HCT116 (cell line): ENCODE data around the gene ZNF554. TPM values are rescaled to one million over a fixed set of nuclear protein-coding genes. Genes with fewer than 3 reads are reported as not detected.

ENCODE experiments used
- ATAC-seq: fragments of 200-7000 bp; cut with Tn5 transposase; 2 replicates; pipeline ENCODE4 v1.9.1; 2020; ENCODE audit warnings: mild to moderate bottlenecking, moderate library complexity
- BruUV-seq: library from RNA; stranded (reverse); fragments of 400-500 nt; replicated peaks from 2 replicates; lab custom pipeline; 2021; lab: Mats Ljungman, UMichigan
- CTCF ChIA-PET: fragments of 300-600 bp; sonication (Branson Sonifier 250); formaldehyde crosslinking; loops from one replicate; lab custom pipeline; 2021; ENCODE audit warnings: antibody characterized with exemption; lab: Charles Lee
- POLR2A ChIA-PET: fragments of 300-600, 350-600 bp; sonication (Branson Sonifier 250); formaldehyde crosslinking; loops from one replicate; lab custom pipeline; 2021; ENCODE audit warnings: antibody characterized with exemption; lab: Charles Lee
- RAD21 ChIA-PET, 2 experiments: fragments of 300-600 bp; sonication (Branson Sonifier 250); formaldehyde crosslinking; loops; one replicate each; lab custom pipeline; 2023; ENCODE audit warnings: low total read pairs in 2 of 2; ENCODE audit not compliant: uncharacterized antibody in 2 of 2, unreplicated experiment in 2 of 2, low non-redundant PET in 1 of 2; lab: Charles Lee
- DNase-seq: peaks from one replicate; pipeline ENCODE4 v3.0.0-alpha.2; 2010; ENCODE audit warnings: low read depth, low spot score
- H2AFZ ChIP-seq: fragments of 200-600 bp; shearing (Covaris generic), sonication (generic); 2 replicates; pipeline ENCODE4 v1.6.1; 2017; ENCODE audit warnings: low read depth, mixed run types, mixed read lengths, antibody characterized with exemption, low read length; ENCODE audit not compliant: poor library complexity, severe bottlenecking
- H3K27ac ChIP-seq: 2 replicates; pipeline ENCODE4 v1.5.1; 2012; ENCODE audit warnings: low read depth, low read length
- H3K27me3 ChIP-seq: fragments of 200-600 bp; sonication (generic); 2 replicates; pipeline ENCODE4 v1.6.1; 2016; ENCODE audit warnings: mixed run types, low read length, mixed read lengths; ENCODE audit not compliant: insufficient read depth
- H3K36me3 ChIP-seq, 2 experiments: fragments of 200-500 bp in 1 of 2; fragments of 200-600 bp in 1 of 2; sonication (Bioruptor generic) in 1 of 2; sonication (generic) in 1 of 2; 2 replicates each; pipeline versions ENCODE4 v1.5.1 to v1.6.1; 2014 to 2016; ENCODE audit warnings: low read length in 2 of 2, inconsistent platforms in 1 of 2, mixed read lengths in 1 of 2, mixed run types in 1 of 2; ENCODE audit not compliant: insufficient read depth in 2 of 2, control insufficient read depth in 1 of 2
- H3K4me1 ChIP-seq, 2 experiments: fragments of 200-600 bp in 1 of 2; sonication (generic) in 1 of 2; 2 replicates each; pipeline versions ENCODE4 v1.5.1 to v1.6.1; 2012 to 2017; ENCODE audit warnings: low read length in 2 of 2, inconsistent platforms in 1 of 2, mild to moderate bottlenecking in 1 of 2, mixed read lengths in 1 of 2, mixed run types in 1 of 2, moderate library complexity in 1 of 2; ENCODE audit not compliant: insufficient read depth in 2 of 2, control insufficient read depth in 1 of 2
- H3K4me2 ChIP-seq: fragments of 200-600 bp; sonication (generic); 2 replicates; pipeline ENCODE4 v1.6.1; 2017; ENCODE audit warnings: mixed run types, low read length, mixed read lengths
- H3K4me3 ChIP-seq, 2 experiments: fragments of 200-600 bp in 1 of 2; sonication (generic) in 1 of 2; replicated peaks in 1 of 2; 2 replicates each; pipeline ENCODE4 v1.5.1; 2011 to 2016; ENCODE audit warnings: low read length in 2 of 2, control low read depth in 1 of 2, low read depth in 1 of 2, mild to moderate bottlenecking in 1 of 2, mixed read lengths in 1 of 2, mixed run types in 1 of 2
- H3K79me2 ChIP-seq: fragments of 200-600 bp; sonication (generic); 2 replicates; pipeline ENCODE4 v1.6.1; 2017; ENCODE audit warnings: mild to moderate bottlenecking, mixed run types, low read length, moderate library complexity, mixed read lengths; ENCODE audit not compliant: insufficient read depth
- H3K9ac ChIP-seq: fragments of 200-600 bp; sonication (generic); 2 replicates; pipeline ENCODE4 v1.6.1; 2016; ENCODE audit warnings: low read length, mixed read lengths
- H3K9me2 ChIP-seq: fragments of 200-600 bp; sonication (generic), shearing (Covaris generic); 2 replicates; pipeline ENCODE4 v1.6.1; 2017; ENCODE audit warnings: mixed run types, mild to moderate bottlenecking, moderate library complexity; ENCODE audit not compliant: insufficient read depth
- H3K9me3 ChIP-seq, 2 experiments: fragments of 200-500 bp in 1 of 2; fragments of 200-600 bp in 1 of 2; sonication (Bioruptor generic) in 1 of 2; sonication (generic) in 1 of 2; 2 replicates each; pipeline ENCODE4 v1.6.1; 2014 to 2017; ENCODE audit warnings: low read length in 2 of 2, mixed read lengths in 2 of 2, inconsistent platforms in 1 of 2, low read depth in 1 of 2, mild to moderate bottlenecking in 1 of 2, mixed run types in 1 of 2, moderate library complexity in 1 of 2; ENCODE audit not compliant: control insufficient read depth in 1 of 2, insufficient read depth in 1 of 2
- H4K20me1 ChIP-seq: fragments of 200-600 bp; sonication (generic), shearing (Covaris generic); 2 replicates; pipeline ENCODE4 v1.6.1; 2017; ENCODE audit warnings: mixed run types, mild to moderate bottlenecking, moderate library complexity; ENCODE audit not compliant: insufficient read depth
- CBX3 ChIP-seq: IDR thresholded peaks from 2 replicates; pipeline ENCODE4 v1.6.1; 2012; ENCODE audit warnings: low read depth
- ELF1 ChIP-seq: IDR thresholded peaks from 2 replicates; pipeline ENCODE4 v1.6.1; 2012; ENCODE audit warnings: low read depth, borderline replicate concordance
- EZH2 ChIP-seq: fragments of 200-600 bp; sonication (generic); IDR thresholded peaks from 2 replicates; pipeline ENCODE4 v1.6.1; 2017; ENCODE audit warnings: antibody characterized with exemption, mixed run types
- POLR2AphosphoS5 ChIP-seq: IDR thresholded peaks from 2 replicates; pipeline ENCODE4 v1.6.1; 2011; ENCODE audit warnings: mild to moderate bottlenecking, low read depth, low read length, moderate library complexity
- RAD21 ChIP-seq: IDR thresholded peaks from 2 replicates; pipeline ENCODE4 v1.6.1; 2012; ENCODE audit warnings: low read depth, mild to moderate bottlenecking
- YY1 ChIP-seq: IDR thresholded peaks from 2 replicates; pipeline ENCODE4 v1.6.1; 2011; ENCODE audit warnings: low read length, low read depth, moderate library complexity, mild to moderate bottlenecking; ENCODE audit not compliant: insufficient replicate concordance; ENCODE audit errors: extremely low read depth
- ZFX ChIP-seq: fragments of 450-650 bp; IDR thresholded peaks from 2 replicates; pipeline ENCODE4 v1.6.1; 2017
- intact Hi-C: fragments of 100-400 bp; cut with micrococcal nuclease; formaldehyde crosslinking; loops from 2 replicates; pipeline ENCODE4 v1.10.0; 2022
- total RNA-seq: library from RNA; stranded (reverse); gene quantifications from one replicate; pipeline ENCODE4 v1.2.1, GENCODE V29; 2021; ENCODE audit not compliant: unreplicated experiment
- TF ChIP-seq, protein P1 (sequence below): IDR thresholded peaks from 2 replicates; pipeline ENCODE4 v1.6.1; 2012
- TF ChIP-seq, protein P2 (sequence below): IDR thresholded peaks from 2 replicates; pipeline ENCODE4 v1.6.1; 2012; ENCODE audit warnings: low read depth
- TF ChIP-seq, protein P3 (sequence below): IDR thresholded peaks from 2 replicates; pipeline ENCODE4 v1.6.1; 2011; ENCODE audit warnings: mild to moderate bottlenecking, low read length, moderate library complexity; ENCODE audit not compliant: insufficient replicate concordance; ENCODE audit errors: extremely low read depth

ZNF554 gene
- total RNA-seq, 1 experiment from 2014 or later: 4.0 TPM

DNA sequence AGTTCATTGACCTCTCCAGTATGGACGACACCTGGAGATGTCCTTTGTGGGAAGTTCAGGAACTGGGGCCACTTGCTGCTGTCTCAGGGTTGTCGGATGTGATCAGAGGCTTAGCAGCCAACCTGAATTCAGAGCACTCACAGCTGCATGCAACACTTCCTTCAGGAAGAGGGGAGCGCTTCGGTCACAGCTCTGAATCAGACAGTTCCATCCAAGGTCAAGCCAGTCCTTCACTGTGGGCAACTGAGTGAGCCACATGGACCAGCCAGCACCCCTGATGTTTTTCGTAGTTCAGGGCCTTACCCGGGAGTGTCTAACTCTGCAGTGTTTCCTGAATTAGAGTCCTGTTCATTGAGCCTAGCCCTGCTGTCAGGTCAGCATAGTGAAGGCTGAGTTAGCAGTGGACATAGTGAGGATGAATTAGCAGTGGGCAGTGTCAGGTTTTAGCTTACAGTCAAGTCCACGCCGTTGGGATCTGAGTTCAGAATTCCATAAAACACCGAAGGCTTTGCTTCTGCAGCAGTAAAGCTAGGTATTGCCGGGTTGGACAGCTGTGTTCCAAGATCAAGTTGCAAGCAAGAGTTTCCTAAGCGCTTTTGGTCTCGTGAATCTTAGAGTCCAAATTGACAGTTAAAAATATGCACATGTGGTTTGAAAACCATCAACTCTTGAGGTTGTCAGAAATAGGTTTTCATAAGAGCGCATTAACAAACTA lies 26.7 kb downstream of the ZNF554 start:
- H4K20me1 ChIP-seq: no peaks in the 10 kb centered on the region
- H3K9me3 ChIP-seq: peaks cover 0 to 10% of the 10 kb centered on the region in 2 experiments; a peak in 2 of 4 replicates
- no peak for ATAC-seq
- no peak overlapping the region for H2AFZ ChIP-seq
- CTCF ChIA-PET: no interaction called here
- TF ChIP-seq, protein P1, sequence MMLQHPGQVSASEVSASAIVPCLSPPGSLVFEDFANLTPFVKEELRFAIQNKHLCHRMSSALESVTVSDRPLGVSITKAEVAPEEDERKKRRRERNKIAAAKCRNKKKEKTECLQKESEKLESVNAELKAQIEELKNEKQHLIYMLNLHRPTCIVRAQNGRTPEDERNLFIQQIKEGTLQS: no peak
- no peak for TF ChIP-seq EZH2
- no peak for TF ChIP-seq ZFX
- TF ChIP-seq, protein P2, sequence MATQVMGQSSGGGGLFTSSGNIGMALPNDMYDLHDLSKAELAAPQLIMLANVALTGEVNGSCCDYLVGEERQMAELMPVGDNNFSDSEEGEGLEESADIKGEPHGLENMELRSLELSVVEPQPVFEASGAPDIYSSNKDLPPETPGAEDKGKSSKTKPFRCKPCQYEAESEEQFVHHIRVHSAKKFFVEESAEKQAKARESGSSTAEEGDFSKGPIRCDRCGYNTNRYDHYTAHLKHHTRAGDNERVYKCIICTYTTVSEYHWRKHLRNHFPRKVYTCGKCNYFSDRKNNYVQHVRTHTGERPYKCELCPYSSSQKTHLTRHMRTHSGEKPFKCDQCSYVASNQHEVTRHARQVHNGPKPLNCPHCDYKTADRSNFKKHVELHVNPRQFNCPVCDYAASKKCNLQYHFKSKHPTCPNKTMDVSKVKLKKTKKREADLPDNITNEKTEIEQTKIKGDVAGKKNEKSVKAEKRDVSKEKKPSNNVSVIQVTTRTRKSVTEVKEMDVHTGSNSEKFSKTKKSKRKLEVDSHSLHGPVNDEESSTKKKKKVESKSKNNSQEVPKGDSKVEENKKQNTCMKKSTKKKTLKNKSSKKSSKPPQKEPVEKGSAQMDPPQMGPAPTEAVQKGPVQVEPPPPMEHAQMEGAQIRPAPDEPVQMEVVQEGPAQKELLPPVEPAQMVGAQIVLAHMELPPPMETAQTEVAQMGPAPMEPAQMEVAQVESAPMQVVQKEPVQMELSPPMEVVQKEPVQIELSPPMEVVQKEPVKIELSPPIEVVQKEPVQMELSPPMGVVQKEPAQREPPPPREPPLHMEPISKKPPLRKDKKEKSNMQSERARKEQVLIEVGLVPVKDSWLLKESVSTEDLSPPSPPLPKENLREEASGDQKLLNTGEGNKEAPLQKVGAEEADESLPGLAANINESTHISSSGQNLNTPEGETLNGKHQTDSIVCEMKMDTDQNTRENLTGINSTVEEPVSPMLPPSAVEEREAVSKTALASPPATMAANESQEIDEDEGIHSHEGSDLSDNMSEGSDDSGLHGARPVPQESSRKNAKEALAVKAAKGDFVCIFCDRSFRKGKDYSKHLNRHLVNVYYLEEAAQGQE: no peak
- no peak for TF ChIP-seq YY1
- no peak for TF ChIP-seq CBX3
- TF ChIP-seq, protein P3, sequence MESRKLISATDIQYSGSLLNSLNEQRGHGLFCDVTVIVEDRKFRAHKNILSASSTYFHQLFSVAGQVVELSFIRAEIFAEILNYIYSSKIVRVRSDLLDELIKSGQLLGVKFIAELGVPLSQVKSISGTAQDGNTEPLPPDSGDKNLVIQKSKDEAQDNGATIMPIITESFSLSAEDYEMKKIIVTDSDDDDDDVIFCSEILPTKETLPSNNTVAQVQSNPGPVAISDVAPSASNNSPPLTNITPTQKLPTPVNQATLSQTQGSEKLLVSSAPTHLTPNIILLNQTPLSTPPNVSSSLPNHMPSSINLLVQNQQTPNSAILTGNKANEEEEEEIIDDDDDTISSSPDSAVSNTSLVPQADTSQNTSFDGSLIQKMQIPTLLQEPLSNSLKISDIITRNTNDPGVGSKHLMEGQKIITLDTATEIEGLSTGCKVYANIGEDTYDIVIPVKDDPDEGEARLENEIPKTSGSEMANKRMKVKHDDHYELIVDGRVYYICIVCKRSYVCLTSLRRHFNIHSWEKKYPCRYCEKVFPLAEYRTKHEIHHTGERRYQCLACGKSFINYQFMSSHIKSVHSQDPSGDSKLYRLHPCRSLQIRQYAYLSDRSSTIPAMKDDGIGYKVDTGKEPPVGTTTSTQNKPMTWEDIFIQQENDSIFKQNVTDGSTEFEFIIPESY: no peak
- no peak for TF ChIP-seq POLR2AphosphoS5
- TF ChIP-seq ELF1: no peak
- TF ChIP-seq RAD21: no peak
- TF ChIP-seq, all 23 proteins: peak for 0
- no peaks in the 10 kb centered on the region for H3K9me2 ChIP-seq
- H3K4me2 ChIP-seq: no peak overlapping the region
- H3K4me3 ChIP-seq: no peak overlapping the region
- BruUV-seq: no TSS peak
- H3K9ac ChIP-seq: no peak overlapping the region
- no peak overlapping the region for H3K27ac ChIP-seq
- no peaks in the 10 kb centered on the region; the same call in 1 of the 2 replicates for H3K79me2 ChIP-seq
- peaks cover 0 to 7% of the 10 kb centered on the region in 2 experiments; a peak in 2 of 4 replicates for H3K4me1 ChIP-seq
- no peak for DNase-seq
- POLR2A ChIA-PET: no interaction called here
- RAD21 ChIA-PET: no interaction called here
- intact Hi-C loops: loop anchor here (10.0 kb wide), 1 partner anchor 88 kb away; no protein-coding TSS in a partner anchor
- peaks cover 0 to 2% of the 10 kb centered on the region in 2 experiments; a peak in 2 of 4 replicates for H3K36me3 ChIP-seq
- H3K27me3 ChIP-seq: no peaks in the 10 kb centered on the region
